Neural progenitor cell (in vitro differentiated cells): ENCODE data around the gene IQCC.

ENCODE experiments used
- EZH2 ChIP-seq: fragments of 200-600 bp; sonication (generic); IDR thresholded peaks from 2 replicates; pipeline ENCODE4 v1.6.1; 2017; ENCODE audit warnings: antibody characterized with exemption, mild to moderate bottlenecking, moderate library complexity
- TF ChIP-seq, protein P1 (sequence below): fragments of 200-600 bp; sonication (generic); IDR thresholded peaks from 2 replicates; pipeline ENCODE4 v1.5.1; 2017; ENCODE audit warnings: antibody characterized with exemption, mild to moderate bottlenecking

DNA sequence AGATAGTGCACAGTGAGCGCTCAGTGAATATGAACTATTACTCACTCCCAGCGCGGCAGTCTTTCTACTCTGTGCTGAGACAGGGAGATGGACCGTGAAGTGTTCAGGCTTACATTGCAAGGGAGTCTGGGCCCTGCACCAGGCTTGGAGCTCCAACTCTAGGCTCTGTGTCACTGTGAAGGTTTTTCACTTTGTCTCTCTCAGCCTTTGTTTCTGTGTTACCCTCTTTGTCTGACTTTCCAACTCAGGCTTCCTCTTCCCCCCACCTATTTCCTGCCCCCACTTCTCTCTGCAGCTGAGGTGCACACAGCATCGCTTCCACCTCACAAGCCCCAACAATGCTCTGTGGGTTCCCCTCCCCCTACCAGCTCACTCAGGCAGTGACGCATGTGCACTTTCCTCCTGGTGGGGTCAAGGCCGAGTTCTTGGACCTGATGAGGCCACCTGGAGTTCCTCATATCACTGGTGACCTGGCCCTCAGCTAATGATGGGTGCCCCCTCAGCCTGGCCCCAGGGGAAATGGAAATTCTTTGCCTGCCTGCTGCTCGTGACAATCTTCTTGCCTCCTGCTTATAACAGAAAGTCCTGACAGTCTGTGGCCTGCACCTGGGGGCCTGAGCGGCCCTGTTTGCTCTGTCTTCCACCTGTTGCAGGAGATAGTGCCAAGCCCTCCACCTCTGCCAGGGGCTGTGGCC is 44.5 kb downstream of the IQCC start:
- TF ChIP-seq, protein P1, sequence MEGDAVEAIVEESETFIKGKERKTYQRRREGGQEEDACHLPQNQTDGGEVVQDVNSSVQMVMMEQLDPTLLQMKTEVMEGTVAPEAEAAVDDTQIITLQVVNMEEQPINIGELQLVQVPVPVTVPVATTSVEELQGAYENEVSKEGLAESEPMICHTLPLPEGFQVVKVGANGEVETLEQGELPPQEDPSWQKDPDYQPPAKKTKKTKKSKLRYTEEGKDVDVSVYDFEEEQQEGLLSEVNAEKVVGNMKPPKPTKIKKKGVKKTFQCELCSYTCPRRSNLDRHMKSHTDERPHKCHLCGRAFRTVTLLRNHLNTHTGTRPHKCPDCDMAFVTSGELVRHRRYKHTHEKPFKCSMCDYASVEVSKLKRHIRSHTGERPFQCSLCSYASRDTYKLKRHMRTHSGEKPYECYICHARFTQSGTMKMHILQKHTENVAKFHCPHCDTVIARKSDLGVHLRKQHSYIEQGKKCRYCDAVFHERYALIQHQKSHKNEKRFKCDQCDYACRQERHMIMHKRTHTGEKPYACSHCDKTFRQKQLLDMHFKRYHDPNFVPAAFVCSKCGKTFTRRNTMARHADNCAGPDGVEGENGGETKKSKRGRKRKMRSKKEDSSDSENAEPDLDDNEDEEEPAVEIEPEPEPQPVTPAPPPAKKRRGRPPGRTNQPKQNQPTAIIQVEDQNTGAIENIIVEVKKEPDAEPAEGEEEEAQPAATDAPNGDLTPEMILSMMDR, result no peak
- TF ChIP-seq EZH2, result no peak
